Skin epidermis (tissue), 12 donors: ENCODE results near the gene KCTD5.

Source experiments
- H3K27ac ChIP-seq, 21 experiments: fragments of 200-600 bp; sonication (generic) in 11 of 21; one replicate each; pipeline ENCODE4 v1.5.0; 2020; ENCODE audit warnings: mild to moderate bottlenecking in 3 of 21, inconsistent platforms in 2 of 21, moderate library complexity in 2 of 21
- H3K4me3 ChIP-seq, 7 experiments: fragments of 200-600 bp; sonication (generic) in 2 of 7; one replicate each; pipeline ENCODE4 v1.5.0; 2020; ENCODE audit warnings: inconsistent platforms in 2 of 7, mild to moderate bottlenecking in 2 of 7, moderate library complexity in 1 of 7

The KCTD5 gene

DNA sequence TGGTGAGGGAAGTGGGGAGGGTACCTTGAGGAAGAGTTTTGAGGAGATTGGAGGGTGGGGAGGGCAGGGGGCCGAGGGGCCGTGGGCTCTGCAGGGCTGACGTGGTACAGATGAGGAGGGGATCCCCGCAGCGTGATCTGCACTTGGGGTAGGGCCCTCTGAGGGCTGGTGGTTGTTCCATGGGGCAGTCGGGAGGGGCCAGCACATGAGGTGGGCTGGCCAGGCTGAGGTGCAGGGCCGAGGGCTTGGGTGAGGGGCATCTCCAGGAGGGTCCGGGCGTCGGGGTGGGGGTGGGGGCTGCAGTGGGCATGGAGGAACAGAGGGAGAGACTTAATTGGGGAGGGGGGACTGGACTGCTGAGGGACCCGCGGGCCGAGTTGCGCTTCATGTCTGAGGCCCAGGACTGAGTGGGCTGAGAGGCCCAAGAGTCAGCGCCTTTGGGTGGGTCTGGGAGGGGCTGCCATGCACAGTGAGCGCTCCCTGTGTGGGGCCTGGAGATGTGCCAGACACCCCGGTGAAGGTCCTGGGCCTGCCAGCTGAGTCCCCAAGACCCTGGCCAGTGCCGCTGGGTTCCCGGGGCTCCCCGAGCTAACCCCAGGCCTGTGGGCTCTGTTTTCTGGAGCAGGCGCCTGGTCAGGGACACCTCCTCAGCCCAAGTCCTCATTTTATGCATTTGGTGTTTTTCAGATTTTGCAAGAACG, 24.4 kb downstream of the KCTD5 start:
- Histone ChIP-seq H3K27ac (no peak overlapping the region), H3K4me3 (no peak overlapping the region)

DNA sequence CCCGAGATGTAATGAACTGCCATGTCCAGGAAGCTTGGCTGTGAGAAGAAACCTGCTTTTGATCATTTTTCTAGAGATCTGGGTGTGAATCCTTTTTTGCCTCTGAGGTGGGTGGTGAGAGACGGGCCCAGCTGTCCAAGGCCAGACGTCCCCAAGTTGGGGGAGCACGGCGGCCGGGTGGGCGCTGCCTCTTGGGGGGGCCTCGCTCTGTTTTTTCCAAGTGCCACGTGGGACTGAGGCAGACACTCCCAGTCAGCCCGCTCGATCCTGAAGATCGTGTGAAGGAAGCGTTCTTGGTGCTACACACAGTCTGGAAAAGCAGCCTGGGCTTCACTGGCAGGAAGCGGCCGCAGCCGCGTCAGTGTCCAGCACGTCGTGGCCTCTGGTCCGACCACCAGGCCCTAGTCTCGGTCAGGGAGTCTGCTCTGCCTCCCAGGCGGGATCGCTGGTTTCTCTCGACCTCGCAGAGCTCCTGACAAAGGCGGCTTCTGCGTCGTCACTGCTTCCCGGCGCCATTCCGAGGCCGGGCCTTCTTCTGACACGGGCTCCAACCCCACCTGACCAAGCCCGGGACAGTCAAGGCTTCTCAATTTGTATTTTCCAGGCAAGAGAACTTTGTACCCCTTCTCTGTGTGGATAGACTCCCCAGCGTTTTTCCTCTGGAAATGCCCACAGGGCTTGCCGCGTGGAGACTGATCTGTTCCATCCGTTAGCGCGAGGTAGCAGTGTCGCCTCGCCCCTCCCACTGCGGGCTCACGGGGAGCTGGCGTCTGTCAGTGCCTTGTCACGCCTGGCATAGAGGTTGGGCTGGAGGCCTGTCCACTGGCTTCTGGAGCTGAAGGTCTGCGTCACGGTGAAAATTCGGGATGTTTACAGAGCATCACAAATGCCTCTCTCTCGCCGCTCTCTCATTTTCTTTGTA, 25.3 kb downstream of the KCTD5 start:
- Histone ChIP-seq H3K4me3 (no peak overlapping the region), H3K27ac (no peak overlapping the region)

DNA sequence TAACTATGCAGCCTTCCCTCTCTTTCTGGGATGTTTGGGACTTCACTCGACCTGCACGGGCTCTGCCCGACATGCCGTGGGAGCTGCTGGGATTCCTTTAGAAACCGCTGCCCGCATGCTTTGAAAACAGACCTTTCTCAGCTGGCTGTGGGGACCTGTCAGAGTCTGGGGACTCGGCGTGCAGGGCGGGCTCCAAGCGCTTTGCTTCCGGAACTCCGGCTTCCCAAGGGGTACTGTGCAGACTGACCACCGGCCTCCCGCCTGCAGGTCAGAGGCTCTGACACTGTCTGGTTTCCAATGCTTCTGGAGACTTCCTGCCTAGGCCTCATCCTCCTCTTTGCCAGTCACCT, 25.9 kb downstream of the KCTD5 start:
- Histone ChIP-seq H3K27ac (no peak overlapping the region), H3K4me3 (no peak overlapping the region)

DNA sequence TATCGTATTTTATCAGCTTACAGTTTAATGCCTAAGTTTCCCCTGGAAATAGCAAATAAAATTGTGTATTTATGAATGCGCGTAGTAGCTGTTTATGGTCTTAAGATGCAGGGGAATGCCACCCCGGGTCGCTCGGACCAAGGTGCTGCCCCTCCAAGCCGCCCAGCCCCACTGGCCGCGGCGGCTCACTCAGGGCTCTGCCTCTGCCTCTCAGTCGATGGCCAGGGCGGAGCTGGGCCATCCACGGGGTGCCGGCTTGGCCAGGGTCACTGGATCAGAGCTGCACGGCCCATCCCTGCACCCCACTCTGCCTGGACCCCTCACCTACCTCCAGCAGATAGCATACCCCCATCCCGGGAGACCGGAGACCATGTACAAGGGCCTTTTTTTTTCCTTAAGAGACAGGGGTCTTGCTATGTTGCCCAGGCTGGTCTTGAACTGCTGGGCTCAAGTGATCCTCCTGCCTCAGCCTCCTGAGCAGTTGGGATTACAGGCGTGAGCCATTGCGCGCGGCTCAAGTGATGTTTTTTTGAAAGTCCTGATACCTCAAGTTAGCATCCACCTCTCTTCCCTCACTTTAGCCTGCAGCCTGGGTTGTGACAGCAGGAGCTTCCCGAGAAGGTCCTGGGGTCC, 26.7 kb downstream of the KCTD5 start:
- no peak overlapping the region for H3K27ac ChIP-seq

DNA sequence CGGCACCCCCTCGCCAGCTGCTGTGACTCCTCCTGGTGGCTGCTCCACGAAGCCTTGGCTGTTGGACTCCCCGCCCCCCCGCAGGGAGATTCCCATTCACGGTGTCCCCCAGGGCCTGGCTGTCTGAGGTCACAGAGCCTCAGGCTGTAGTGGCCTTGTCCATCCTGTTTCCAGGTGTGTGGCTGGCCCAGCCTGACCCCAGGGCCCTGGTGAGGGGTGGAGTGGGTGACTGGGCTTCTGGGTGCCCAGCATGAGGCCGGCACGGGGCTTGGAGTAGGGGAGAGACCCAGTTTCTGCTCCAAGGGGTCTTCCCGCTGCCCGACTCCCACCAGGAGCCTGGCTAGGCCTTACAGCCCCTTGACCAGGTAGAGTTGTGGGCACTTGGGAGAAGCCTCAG, 27.3 kb downstream of the KCTD5 start:
- no peak overlapping the region for H3K4me3 ChIP-seq
- no peak overlapping the region for H3K27ac ChIP-seq

More for the DNA sequence above, 26.7 kb downstream of the KCTD5 start:
- H3K4me3 ChIP-seq, result no peak overlapping the region

DNA sequence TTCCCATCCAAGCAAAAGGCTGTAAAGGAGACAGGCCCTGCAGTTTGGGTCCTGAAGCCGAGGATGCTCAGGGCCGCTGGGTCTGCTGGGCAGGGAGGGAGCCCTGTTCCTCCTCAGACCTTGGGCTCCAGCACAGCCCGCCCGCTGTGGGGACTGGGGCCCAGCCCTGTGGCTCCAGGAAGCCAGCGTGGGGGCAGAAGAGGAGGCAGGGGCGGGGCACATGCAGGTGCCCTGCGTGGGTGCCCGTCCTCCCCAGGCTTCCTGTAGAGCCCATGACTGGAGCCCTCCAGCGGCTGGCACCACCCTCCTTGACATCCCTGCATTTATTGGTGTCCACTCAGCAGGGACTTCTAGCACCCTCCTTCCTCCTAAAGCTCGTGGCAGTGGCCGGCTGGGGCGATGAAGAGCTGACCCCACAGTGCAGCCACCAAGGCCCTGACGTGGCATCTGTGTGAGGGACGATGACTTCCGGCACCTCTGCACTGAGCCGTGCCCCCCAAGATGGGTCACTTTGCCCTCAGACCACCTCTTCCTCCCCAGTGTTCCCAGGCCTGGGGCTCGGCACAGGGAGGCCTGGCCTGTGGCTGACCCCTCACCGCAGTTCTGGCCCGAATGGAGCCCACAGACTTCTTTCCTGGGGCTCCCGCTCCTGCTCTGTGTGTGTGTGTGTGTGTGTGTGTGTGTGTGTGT, 27.8 kb downstream of the KCTD5 start:
- no peak overlapping the region for H3K27ac ChIP-seq

DNA sequence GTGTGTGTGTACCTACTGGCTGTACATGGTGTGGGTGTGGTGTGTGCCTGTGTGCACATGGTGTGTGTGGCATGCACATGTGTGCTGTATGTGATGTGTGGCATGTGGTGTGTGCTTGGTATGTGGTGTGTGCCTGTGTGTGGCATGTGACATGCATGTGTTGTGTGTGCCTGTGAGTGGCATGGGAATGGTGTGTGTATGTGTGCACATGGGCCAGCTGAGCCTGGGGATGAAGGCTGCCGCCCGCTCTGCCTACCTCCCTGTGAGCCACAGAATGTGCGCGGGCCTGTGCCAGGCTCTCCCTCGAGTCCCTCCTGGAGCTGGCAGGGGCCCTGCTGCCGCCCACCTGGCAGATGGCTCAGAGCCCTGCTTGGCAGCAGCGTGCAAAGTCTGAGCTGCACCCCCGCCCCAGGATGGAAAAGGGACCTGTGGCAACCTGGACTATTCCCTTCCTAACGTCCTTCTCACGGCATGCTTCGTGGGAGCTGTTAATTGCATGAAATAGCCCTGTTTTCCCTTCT, 28.4 kb downstream of the KCTD5 start:
- Histone ChIP-seq H3K27ac (no peak overlapping the region), H3K4me3 (no peak overlapping the region)

More for the DNA sequence above, 27.8 kb downstream of the KCTD5 start:
- H3K4me3 ChIP-seq, result no peak overlapping the region

DNA sequence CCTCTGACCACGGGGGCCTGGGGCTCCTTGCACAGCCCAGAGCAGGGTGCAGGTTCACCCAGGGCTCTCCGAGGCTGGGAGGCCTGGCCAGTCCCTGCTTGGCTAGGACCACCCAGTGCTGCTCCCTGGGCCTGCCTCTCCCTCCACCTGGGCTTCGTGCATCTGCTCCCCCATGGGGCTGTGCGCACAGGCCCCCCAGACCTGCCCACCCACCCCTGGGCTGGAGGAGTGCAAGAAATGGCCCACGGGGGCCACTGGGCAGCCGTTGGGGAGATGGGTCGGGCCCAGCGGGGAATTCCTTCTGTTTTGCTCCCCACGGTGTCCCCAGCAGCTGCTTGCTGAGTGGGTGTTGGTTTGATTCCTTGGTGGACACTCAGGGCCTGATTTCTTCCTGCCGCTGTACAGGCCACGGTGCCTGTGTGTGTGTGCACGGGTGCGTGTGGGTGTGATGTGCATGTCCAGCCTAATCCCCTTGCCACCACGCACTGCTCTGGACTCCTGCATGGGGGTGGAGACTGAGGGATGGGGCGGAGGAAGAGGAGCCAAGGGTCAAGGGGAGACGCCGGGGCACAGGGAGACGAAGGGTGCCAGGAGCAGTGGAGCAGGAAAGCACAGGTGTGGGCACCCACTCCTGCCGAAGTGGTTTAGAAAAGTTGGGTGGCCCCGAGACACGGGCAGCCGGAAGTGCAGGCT, 29.2 kb downstream of the KCTD5 start:
- no peak overlapping the region for H3K27ac ChIP-seq
- H3K4me3 ChIP-seq, result no peak overlapping the region

DNA sequence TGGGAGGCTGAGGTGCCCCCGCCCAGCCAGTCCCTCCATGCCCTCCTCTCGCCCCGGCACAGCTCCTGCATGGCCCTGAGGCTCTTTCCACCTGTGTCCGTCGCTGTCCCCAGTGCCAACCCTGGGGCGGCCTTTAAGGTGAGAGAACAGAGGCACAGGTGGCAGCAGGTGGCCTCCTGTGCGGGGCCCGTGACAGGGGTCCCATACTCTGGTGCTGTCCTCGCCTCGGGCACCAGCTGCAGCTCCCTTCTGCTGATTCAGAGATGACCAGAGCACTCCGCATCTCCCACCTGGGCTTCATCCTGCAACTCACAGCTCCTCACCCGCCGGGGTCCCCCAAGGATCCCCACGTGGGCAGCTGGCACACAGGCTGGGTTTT, 29.7 kb downstream of the KCTD5 start:
- Histone ChIP-seq H3K27ac (no peak overlapping the region), H3K4me3 (no peak overlapping the region)

DNA sequence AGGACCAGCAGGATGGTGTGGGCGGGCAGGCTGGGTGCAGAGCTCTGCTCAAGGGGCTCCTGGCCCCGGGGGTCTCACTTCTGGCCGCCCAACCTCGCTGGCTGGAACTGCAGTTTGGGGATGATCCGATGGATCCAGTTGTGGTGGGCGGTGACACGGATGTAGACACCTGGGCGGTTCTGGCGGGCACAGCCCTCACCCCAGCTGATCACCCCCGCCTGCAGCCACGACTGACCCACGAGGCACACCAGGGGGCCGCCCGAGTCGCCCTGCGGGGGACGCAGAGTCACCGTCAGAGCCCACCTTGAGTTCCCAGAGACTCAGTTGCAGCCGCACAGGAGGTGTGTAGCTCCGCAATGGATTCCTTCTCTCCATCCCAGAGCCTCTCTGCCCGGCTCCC, 30.2 kb downstream of the KCTD5 start:
- Histone ChIP-seq H3K27ac (no peak overlapping the region), H3K4me3 (no peak overlapping the region)

DNA sequence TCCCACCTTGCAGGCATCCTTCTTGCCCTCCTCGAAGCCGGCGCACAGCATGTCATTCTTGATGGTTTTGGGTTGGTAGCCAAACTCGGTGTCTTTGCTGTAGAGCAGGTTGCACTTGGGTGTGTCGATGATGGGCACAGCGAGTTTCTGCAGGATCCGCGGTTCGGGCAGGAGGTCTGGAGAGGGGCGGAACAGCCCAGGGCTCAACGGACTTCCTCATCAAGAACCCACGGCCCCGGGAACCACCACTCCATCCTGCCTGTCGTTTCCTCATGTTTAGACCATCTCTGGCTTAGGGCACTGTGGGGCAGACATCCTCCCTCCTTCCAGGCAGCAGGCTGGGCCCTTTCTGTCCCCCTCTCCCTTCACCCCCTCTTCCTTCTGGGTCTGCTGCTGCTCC, 31.2 kb downstream of the KCTD5 start:
- H3K4me3 ChIP-seq, result no peak overlapping the region
- H3K27ac ChIP-seq, result no peak overlapping the region

DNA sequence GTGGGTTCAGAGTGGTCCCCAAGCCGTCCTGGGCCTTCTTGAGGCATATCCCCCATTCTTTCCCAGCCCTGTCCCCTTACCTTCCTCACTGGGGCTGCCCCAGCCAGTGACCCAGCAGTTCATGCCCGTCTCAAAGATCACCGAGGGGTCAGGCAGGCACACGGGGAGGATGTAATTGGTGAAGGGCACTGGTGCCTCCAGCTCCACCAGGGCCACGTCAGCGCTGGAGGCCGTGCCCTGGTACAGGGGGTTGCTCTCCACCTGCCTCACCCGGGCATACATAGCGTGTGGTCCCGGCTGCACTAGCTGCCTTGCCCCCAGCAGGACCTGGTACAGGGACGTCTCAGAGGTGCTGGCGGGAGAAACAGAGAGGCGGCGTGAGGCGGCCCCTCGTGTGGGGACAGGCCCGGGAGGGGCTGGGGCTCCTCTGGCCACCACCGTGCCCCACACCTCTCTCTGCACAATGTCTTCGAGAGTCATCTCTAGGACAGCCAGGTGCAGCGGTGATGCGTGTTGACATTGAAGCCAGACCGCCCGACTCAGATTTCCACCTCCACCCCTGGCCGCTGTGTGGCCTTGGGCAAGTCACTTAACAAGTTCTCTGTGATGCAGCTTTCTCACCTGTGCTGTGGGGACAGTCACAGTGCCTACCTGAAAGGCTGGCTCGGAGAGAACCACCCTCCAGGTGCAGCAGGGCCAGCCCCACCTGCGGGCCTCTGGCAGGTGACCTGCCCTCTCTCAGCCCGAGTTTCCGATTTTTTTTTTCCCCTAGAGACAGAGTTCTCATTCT, 31.9 kb downstream of the KCTD5 start:
- Histone ChIP-seq H3K4me3 (no peak overlapping the region), H3K27ac (no peak overlapping the region)

DNA sequence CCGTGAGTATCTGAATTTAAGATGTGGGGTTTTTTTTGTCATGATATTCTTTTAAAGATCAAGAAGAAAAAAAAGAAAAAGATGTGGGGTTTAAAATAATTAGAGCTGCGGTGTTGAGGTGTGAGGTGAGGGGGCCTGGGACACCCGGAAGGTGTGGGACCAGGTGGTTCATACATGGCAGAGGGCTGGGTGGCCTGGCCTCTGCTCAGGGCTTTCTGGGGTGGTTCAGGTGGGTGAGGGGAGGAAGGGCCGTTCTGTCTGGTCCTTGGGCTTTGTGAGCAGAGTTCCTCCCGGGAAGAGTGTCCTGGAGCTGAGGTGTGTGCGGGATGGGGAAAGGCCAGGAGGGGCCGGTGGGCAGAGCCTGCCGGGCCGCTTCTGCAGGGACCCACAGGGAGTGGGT, 32.7 kb downstream of the KCTD5 start:
- no peak overlapping the region for H3K27ac ChIP-seq
- H3K4me3 ChIP-seq, result no peak overlapping the region

DNA sequence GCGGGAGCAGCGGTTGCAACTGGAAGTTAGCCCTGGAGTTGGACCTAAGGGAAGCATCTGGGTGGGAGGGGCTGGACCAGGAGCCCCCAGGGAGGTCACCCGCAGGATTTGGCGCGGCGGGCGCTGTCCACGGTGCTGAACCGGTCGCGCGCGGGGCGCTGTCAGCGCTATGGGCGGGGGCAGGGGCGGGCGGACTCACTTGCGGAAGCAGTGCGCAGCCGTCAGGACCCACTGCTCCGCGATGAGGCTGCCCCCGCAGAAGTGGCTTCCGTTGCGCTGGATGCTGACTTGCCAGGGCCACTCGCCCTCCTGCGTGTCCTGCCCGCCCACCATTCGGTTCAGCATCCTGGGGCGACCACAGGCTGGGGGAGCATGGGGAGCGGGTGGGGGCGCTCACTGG, 33.2 kb downstream of the KCTD5 start:
- no peak overlapping the region for H3K27ac ChIP-seq
- H3K4me3 ChIP-seq, result peak overlapping the region in 1 of 7 experiments; percentile 13

DNA sequence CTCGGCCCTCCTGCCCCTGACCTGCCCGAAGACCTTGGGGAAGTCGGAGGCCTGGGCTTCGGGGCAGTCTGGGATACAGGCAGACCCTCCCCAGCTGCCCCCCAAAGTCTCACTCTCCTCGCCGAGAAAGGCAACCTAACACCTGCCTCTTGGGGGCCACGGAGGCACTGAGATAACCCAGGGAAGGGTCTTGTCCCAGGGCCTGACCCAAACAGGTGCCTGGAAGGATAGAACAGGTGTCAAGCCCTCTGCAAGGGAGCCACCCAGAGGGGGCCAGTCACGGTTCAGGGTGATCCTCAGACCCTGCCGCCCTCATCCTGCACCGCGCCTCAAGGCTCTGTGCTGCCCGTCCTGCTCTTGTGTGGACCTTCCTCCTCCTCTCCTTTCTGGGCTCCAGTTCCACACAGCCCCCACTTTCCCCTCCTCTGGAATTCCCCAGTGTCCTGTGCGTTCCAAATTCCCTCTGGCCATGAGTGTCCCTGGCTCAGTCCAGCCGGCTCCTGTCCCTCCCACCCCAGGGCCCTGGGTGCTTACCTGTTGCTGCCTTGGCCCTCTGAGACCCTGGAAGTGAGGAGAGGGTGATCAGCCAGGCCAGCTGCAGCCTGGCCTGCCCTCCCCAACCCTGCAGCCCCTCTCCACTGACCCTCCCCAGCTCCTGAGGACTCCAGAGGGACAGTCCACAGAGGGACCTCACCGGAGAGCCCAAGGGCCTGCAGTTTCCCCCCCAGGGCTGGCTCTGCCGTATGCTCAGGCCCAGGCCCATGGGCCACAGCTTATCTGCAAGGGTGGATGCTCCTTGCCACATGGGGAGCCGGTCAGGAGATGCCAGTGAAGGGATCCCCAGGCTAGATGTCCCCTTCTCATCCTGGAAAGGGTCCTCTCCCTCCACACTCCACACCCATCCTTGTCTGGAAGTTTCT, 33.9 kb downstream of the KCTD5 start:
- Histone ChIP-seq H3K4me3 (peak overlapping the region in 1 of 7 experiments; percentile 13), H3K27ac (no peak overlapping the region)

DNA sequence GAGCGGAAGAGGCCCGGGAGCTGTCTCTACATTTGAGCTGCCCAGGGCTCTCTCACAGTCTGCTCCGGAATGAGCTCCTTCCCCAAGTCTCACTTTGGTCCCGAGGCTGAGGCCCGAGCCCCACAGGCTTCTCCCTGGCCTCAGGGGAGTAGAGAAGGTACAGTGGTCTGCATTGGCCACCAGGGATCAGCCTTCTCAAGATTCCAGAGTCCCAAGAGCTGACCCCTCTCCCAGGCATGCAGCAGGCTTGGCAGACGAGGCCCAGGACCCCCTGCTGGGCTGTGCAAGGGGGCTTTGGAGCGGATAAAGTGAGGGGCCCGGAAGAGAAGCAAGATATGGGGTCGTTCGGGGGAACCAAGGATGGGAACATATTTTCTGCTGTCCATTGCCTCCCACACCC, 34.6 kb downstream of the KCTD5 start:
- Histone ChIP-seq H3K27ac (no peak overlapping the region), H3K4me3 (no peak overlapping the region)

DNA sequence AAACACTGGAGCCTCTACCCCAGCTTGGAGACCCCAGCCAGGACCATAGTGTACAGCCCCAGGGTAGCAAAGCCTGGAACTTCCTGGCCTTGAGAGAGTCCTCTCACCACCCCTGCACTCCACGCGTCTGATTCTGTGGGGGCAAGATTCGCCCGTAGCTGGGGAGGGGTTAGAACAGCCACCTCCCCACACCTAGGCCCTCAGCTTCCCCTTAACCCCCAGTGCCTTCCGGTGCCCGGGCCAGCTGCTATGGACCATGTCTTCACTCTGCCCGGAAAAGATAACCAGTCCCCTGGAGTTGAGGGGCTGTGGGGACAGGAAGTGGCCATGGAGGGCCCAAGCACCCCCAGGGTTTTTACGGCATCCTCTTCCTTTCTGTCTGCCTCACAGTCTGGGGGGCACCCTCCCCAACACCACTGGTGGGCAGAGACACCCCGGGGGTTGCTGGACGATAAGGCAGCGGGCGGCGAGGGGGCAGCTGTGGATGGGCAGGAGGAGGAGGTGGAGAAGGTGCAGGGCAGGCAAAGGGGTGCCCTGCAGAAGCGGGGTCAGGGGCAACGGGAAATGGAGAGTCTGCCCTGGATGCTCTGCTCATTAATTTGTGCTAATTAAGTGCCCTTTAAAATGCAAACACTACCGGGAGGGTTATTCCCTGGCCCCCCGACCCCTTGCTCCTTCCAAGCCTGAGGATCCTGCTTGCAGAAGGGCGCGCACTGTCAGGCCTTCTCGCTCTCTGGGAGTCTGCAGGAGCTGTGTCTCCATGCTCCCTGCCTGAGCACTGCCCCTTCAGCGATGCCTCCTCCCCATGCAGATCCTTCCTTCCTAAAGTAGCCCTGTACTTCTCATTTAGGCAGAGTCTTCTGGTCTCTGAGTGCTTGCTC, 35.3 kb downstream of the KCTD5 start:
- H3K27ac ChIP-seq, result no peak overlapping the region

More for the DNA sequence above, 35.3 kb downstream of the KCTD5 start:
- no peak overlapping the region for H3K4me3 ChIP-seq
